HepG2 (cell line): Measurements from ENCODE around the gene PFAS. TPM values are rescaled to one million over a fixed set of nuclear protein-coding genes. Genes with fewer than 3 reads are reported as not detected.

Source experiments
- ATAC-seq: fragments of 200-7000 bp; cut with Tn5 transposase; 3 replicates; pipeline ENCODE4 v1.9.1; 2020; ENCODE audit warnings: mild to moderate bottlenecking, moderate library complexity
- BruUV-seq: library from RNA; stranded (reverse); fragments of 400-500 nt; replicated peaks from 2 replicates; lab custom pipeline; 2021; lab: Mats Ljungman, UMichigan
- CTCF ChIA-PET: fragments of 300-600 bp; formaldehyde crosslinking; extraction: SDS; loops from one replicate; lab custom pipeline; 2021; ENCODE audit warnings: low total read pairs, inconsistent platforms, low intra/inter-chr PET ratio; lab: Yijun Ruan, JAX
- POLR2A ChIA-PET: fragments of 350-600 bp; sonication (Branson Sonifier 250); formaldehyde crosslinking; loops from one replicate; lab custom pipeline; 2020; ENCODE audit warnings: antibody characterized with exemption, inconsistent platforms; lab: Yijun Ruan, JAX
- DNase-seq: peaks from one replicate; pipeline ENCODE4 v3.0.0-alpha.2; 2015; ENCODE audit warnings: low spot score
- FAIRE-seq: peaks from 3 replicates; lab custom pipeline; 2011; peaks lifted over from hg19 to GRCh38; lab: Jason Lieb, UNC
- H2AFZ ChIP-seq: one replicate; pipeline ENCODE4 v1.6.1; 2011; ENCODE audit warnings: low read length, inconsistent platforms
- H3K27ac ChIP-seq: fragments of 300-600 bp; 3 replicates; pipeline ENCODE4 v1.8.0; 2011; ENCODE audit warnings: mixed run types, mild to moderate bottlenecking, mixed read lengths, low read length, inconsistent platforms; ENCODE audit not compliant: insufficient read depth; ENCODE audit errors: extremely low read length
- H3K27me3 ChIP-seq, 2 experiments: fragments of 200-600 bp in 1 of 2; 2 replicates in 1 of 2; 3 replicates in 1 of 2; pipeline versions ENCODE4 v1.6.0 to v1.8.0; 2011; ENCODE audit warnings: low read length in 2 of 2, mild to moderate bottlenecking in 2 of 2, moderate library complexity in 2 of 2, inconsistent platforms in 1 of 2; ENCODE audit not compliant: insufficient read depth in 2 of 2, control insufficient read depth in 1 of 2
- H3K36me3 ChIP-seq, 2 experiments: fragments of 200-600 bp in 1 of 2; replicated peaks in 1 of 2; 2 replicates in 1 of 2; 3 replicates in 1 of 2; pipeline versions ENCODE4 v1.5.1 to v1.8.0; 2011; ENCODE audit warnings: low read length in 2 of 2, inconsistent platforms in 1 of 2; ENCODE audit not compliant: insufficient read depth in 2 of 2, control insufficient read depth in 1 of 2
- H3K4me1 ChIP-seq: 2 replicates; pipeline ENCODE4 v1.5.1; 2012; ENCODE audit warnings: low read length, inconsistent platforms; ENCODE audit not compliant: insufficient read depth
- H3K4me2 ChIP-seq: 2 replicates; pipeline ENCODE4 v1.6.0; 2011; ENCODE audit warnings: low read depth, low read length, inconsistent platforms
- H3K4me3 ChIP-seq, 3 experiments: fragments of 200-600 bp in 1 of 3; sonication (generic), shearing (Covaris generic) in 1 of 3; replicated peaks in 1 of 3; 2 replicates each; pipeline ENCODE4 v1.5.1; 2011 to 2016; ENCODE audit warnings: low read length in 3 of 3, inconsistent platforms in 2 of 3, low read depth in 2 of 3, mild to moderate bottlenecking in 2 of 3, control low read depth in 1 of 3, mixed read lengths in 1 of 3; ENCODE audit not compliant: insufficient read depth in 1 of 3
- H3K79me2 ChIP-seq: one replicate; pipeline ENCODE4 v1.6.1; 2011; ENCODE audit warnings: low read length, inconsistent platforms; ENCODE audit not compliant: insufficient read depth
- H3K9ac ChIP-seq: 2 replicates; pipeline ENCODE4 v1.6.0; 2011; ENCODE audit warnings: mild to moderate bottlenecking, low read depth, low read length, inconsistent platforms; ENCODE audit not compliant: insufficient read depth
- H3K9me3 ChIP-seq: 2 replicates; pipeline ENCODE4 v1.5.1; 2012; ENCODE audit warnings: mild to moderate bottlenecking, low read length
- H4K20me1 ChIP-seq: 2 replicates; pipeline ENCODE4 v1.6.0; 2011; ENCODE audit warnings: inconsistent platforms, mild to moderate bottlenecking, low read length, moderate library complexity; ENCODE audit not compliant: insufficient read depth
- ASH2L ChIP-seq: fragments of 300-600, 200-600 bp; sonication (generic); IDR thresholded peaks from 2 replicates; pipeline ENCODE4 v1.7.0; 2017; ENCODE audit warnings: low read depth, mild to moderate bottlenecking, moderate library complexity, mixed read lengths, low read length; ENCODE audit not compliant: insufficient read length
- DMAP1 ChIP-seq: IDR thresholded peaks from 2 replicates; pipeline ENCODE4 v1.6.1; 2016
- DRAP1 ChIP-seq: IDR thresholded peaks from 2 replicates; pipeline ENCODE4 v1.6.1; 2016; ENCODE audit warnings: missing genetic modification reagents, missing compliant biosample characterization
- FOXA1 ChIP-seq, 2 experiments: fragments of 450-650 bp in 1 of 2; sonication (generic) in 1 of 2; formaldehyde crosslinking in 1 of 2; IDR thresholded peaks; 2 replicates each; pipeline versions ENCODE4 v1.4.0 to v1.6.1; 2016 to 2020; ENCODE audit warnings: missing genetic modification reagents in 1 of 2
- HDAC1 ChIP-seq: sonication (generic); formaldehyde crosslinking; IDR thresholded peaks from 2 replicates; pipeline ENCODE4 v1.5.1; 2020; ENCODE audit warnings: mild to moderate bottlenecking, missing genetic modification reagents
- MLX ChIP-seq: IDR thresholded peaks from 2 replicates; pipeline ENCODE4 v1.6.1; 2016
- PAWR ChIP-seq: sonication (generic); formaldehyde crosslinking; IDR thresholded peaks from 2 replicates; pipeline ENCODE4 v1.4.0; 2020; ENCODE audit warnings: missing genetic modification reagents, mild to moderate bottlenecking, borderline replicate concordance
- SMAD1 ChIP-seq: sonication (generic); formaldehyde crosslinking; IDR thresholded peaks from 2 replicates; pipeline ENCODE4 v1.4.0; 2020; ENCODE audit warnings: missing genetic modification reagents, low read depth, mild to moderate bottlenecking, borderline replicate concordance
- SMAD9 ChIP-seq: sonication (generic); formaldehyde crosslinking; IDR thresholded peaks from 2 replicates; pipeline ENCODE4 v1.5.1; 2020; ENCODE audit warnings: mild to moderate bottlenecking, missing genetic modification reagents
- SMYD3 ChIP-seq: sonication (generic); formaldehyde crosslinking; IDR thresholded peaks from 2 replicates; pipeline ENCODE4 v1.8.1; 2023; ENCODE audit warnings: mild to moderate bottlenecking, missing genetic modification reagents
- TOPORS ChIP-seq: sonication (generic); formaldehyde crosslinking; IDR thresholded peaks from 2 replicates; pipeline ENCODE4 v1.8.0; 2023; ENCODE audit warnings: mild to moderate bottlenecking, missing genetic modification reagents
- ZBTB4 ChIP-seq: sonication (generic); formaldehyde crosslinking; IDR thresholded peaks from 2 replicates; pipeline ENCODE4 v1.4.0; 2020; ENCODE audit warnings: missing genetic modification reagents, mild to moderate bottlenecking, borderline replicate concordance
- ZMYM2 ChIP-seq: sonication (generic); formaldehyde crosslinking; IDR thresholded peaks from 2 replicates; pipeline ENCODE4 v1.8.0; 2022; ENCODE audit warnings: mild to moderate bottlenecking, missing genetic modification reagents
- ZNF17 ChIP-seq: sonication (generic); formaldehyde crosslinking; IDR thresholded peaks from 2 replicates; pipeline ENCODE4 v1.5.0; 2020; ENCODE audit warnings: mild to moderate bottlenecking, missing genetic modification reagents
- ZNF350 ChIP-seq: sonication (generic); formaldehyde crosslinking; IDR thresholded peaks from 2 replicates; pipeline ENCODE4 v1.4.0; 2020; ENCODE audit warnings: mild to moderate bottlenecking, low read depth, missing genetic modification reagents, borderline replicate concordance
- ZNF484 ChIP-seq: sonication (generic); formaldehyde crosslinking; IDR thresholded peaks from 2 replicates; pipeline ENCODE4 v1.5.1; 2020; ENCODE audit warnings: mild to moderate bottlenecking, low read depth, missing genetic modification reagents, borderline replicate concordance
- ZNF605 ChIP-seq: sonication (generic); formaldehyde crosslinking; IDR thresholded peaks from 2 replicates; pipeline ENCODE4 v1.8.0; 2022; ENCODE audit warnings: mild to moderate bottlenecking, missing genetic modification reagents
- ZSCAN29 ChIP-seq: sonication (generic); formaldehyde crosslinking; conservative IDR thresholded peaks from 2 replicates; pipeline ENCODE4 v1.4.0; 2020; ENCODE audit warnings: mild to moderate bottlenecking, missing genetic modification reagents
- WGBS: methylation state at CpG from one replicate; pipeline ENCODE4 v1.1.6; 2017; ENCODE audit warnings: low lambda C conversion rate; 5-methylcytosine and 5-hydroxymethylcytosine counted together
- in situ Hi-C: cut with HindIII; loops from 2 replicates; pipeline ENCODE4 v1.10.0; 2017; ENCODE audit warnings: low pct_unique_long_range_greater_than_20kb; ENCODE audit not compliant: extremely low pct_ligation_motif_present
- intact Hi-C: fragments of 100-400 bp; cut with micrococcal nuclease; formaldehyde crosslinking; loops from one replicate; pipeline ENCODE4 v1.10.0; 2022; ENCODE audit not compliant: unreplicated experiment
- polyA plus RNA-seq, 8 experiments: library from polyadenylated mRNA; depleted of rRNA in 3 of 8; stranded (reverse) in 7 of 8; unstranded in 1 of 8; fragments of >200 nt; fragmentation: Illumina TruSeq in 4 of 8; extraction: Trizol in 4 of 8; gene quantifications; 2 replicates each; pipeline versions ENCODE4 v1.2.1 to v1.2.3, GENCODE V29; 2011 to 2016; ENCODE audit warnings: low read depth in 4 of 8, missing spikeins in 1 of 8, mixed read lengths in 1 of 8; ENCODE audit not compliant: insufficient read depth in 1 of 8
- total RNA-seq, 5 experiments: library from RNA; depleted of rRNA; stranded (reverse); fragments of >200 nt; fragmentation: Illumina TruSeq; extraction: Trizol; gene quantifications; 2 replicates each; pipeline ENCODE4 v1.2.3, GENCODE V29; 2016; ENCODE audit warnings: low read depth in 1 of 5

Gene PFAS
- total and polyA plus RNA-seq, 2 of the 13 experiments (the other 11 are each of a cell fraction or from before 2014, with no cell fraction given), result 49.4 to 58.2 TPM

GRCh38 chr17:8221663-8222379 is 27.3 kb upstream of the PFAS start (continued):
- TF ChIP-seq SMAD1 (CRISPR knock-in tag), result no peak
- TF ChIP-seq ZNF350 (CRISPR knock-in tag), result no peak
- peak; percentile 72 for TF ChIP-seq ZSCAN29

GRCh38 chr17:8222380-8222629 is 26.8 kb upstream of the PFAS start:
- peak overlapping the region; percentile 95 for H3K4me2 ChIP-seq
- in situ Hi-C loops, result loop anchor here (5.0 kb wide), 2 partner anchors 35 to 80 kb away; no protein-coding TSS in a partner anchor
- WGBS, result 0% methylated on average over 4 of the region's 9 CpGs
- peaks cover 0 to 3% of the 10 kb centered on the region in 2 experiments; a peak in 1 of 5 replicates for H3K36me3 ChIP-seq
- H3K9ac ChIP-seq, result peak overlapping the region; percentile 80
- POLR2A ChIA-PET, result interaction anchor here (1.0 to 7.7 kb wide), 17 partner anchors 11 to 213 kb away, joined by 3 to 111 read pairs (median 6); partner anchors contain the start of genes AURKB, BORCS6, CTC1 and NDEL1
- H4K20me1 ChIP-seq, result peaks cover 4% of the 10 kb centered on the region; the same call in 1 of the 2 replicates
- peak overlapping the region; percentile 69 to 85 (median 70) for H3K4me3 ChIP-seq
- intact Hi-C loops, result loop anchor here (1.0 to 5.0 kb wide), 3 partner anchors 27 to 155 kb away; partner anchors contain the start of genes KRABD2 and PFAS
- peaks cover 36% of the 10 kb centered on the region for H3K4me1 ChIP-seq
- no peak overlapping the region for H2AFZ ChIP-seq
- ATAC-seq, result peak; percentile 41; the same call in 2 of the 3 replicates
- CTCF ChIA-PET, result no interaction called here
- no TSS peak for BruUV-seq
- no peak for FAIRE-seq
- no peaks in the 10 kb centered on the region for H3K79me2 ChIP-seq
- peak overlapping the region; percentile 91 for H3K27ac ChIP-seq
- no peaks in the 10 kb centered on the region; a peak in 1 of 5 replicates for H3K27me3 ChIP-seq
- DNase-seq, result peak; percentile 86
- no peaks in the 10 kb centered on the region for H3K9me3 ChIP-seq
- TF ChIP-seq HDAC1, result 0 out of 2 replicates have a peak, but pooled peaks have one; percentile 3
- TF ChIP-seq ZBTB4 (CRISPR knock-in tag), result no peak
- TF ChIP-seq ASH2L, result peak; percentile 15
- TF ChIP-seq TOPORS (CRISPR knock-in tag), result 0 out of 2 replicates have a peak, but pooled peaks have one; percentile 5
- 0 out of 2 replicates have a peak, but pooled peaks have one; percentile 11 for TF ChIP-seq ZMYM2 (CRISPR knock-in tag)
- TF ChIP-seq SMYD3 (CRISPR knock-in tag), result no peak
- TF ChIP-seq FOXA1 (IDR thresholded peaks at IDR 0.05), result no peak
- TF ChIP-seq FOXA1 (CRISPR knock-in tag; IDR thresholded peaks at IDR 0.05), result 0 out of 2 replicates have a peak, but pooled peaks have one; percentile 2
- 0 out of 2 replicates have a peak, but pooled peaks have one; percentile 28 for TF ChIP-seq PAWR
- TF ChIP-seq DMAP1 (CRISPR knock-in tag), result no peak; the same call in 1 of the 2 replicates
- 0 out of 2 replicates have a peak, but pooled peaks have one; percentile 29 for TF ChIP-seq ZNF484 (CRISPR knock-in tag)
- peak; percentile 2; the same call in 1 of the 2 replicates for TF ChIP-seq MLX (CRISPR knock-in tag)
- TF ChIP-seq DRAP1 (CRISPR knock-in tag), result no peak
- 0 out of 2 replicates have a peak, but pooled peaks have one; percentile 9 for TF ChIP-seq SMAD9 (CRISPR knock-in tag)
- no peak for TF ChIP-seq ZNF17 (CRISPR knock-in tag)
- TF ChIP-seq ZNF605 (CRISPR knock-in tag), result peak; percentile 36; the same call in 1 of the 2 replicates
